ENCODE data around the gene COX4I2.
"Not testable (repeated sequence)": the region's sequence is repeated elsewhere in the genome, so short reads cannot be mapped to it uniquely, and the experiment has no call there.

GRCh38 chr20:31628057-31628456 is 9.7 kb upstream of the COX4I2 start:
- not testable (repeated sequence) for TF ChIP-seq POLR2A (IDR thresholded peaks at IDR 0.05)
- TF ChIP-seq, protein P1, sequence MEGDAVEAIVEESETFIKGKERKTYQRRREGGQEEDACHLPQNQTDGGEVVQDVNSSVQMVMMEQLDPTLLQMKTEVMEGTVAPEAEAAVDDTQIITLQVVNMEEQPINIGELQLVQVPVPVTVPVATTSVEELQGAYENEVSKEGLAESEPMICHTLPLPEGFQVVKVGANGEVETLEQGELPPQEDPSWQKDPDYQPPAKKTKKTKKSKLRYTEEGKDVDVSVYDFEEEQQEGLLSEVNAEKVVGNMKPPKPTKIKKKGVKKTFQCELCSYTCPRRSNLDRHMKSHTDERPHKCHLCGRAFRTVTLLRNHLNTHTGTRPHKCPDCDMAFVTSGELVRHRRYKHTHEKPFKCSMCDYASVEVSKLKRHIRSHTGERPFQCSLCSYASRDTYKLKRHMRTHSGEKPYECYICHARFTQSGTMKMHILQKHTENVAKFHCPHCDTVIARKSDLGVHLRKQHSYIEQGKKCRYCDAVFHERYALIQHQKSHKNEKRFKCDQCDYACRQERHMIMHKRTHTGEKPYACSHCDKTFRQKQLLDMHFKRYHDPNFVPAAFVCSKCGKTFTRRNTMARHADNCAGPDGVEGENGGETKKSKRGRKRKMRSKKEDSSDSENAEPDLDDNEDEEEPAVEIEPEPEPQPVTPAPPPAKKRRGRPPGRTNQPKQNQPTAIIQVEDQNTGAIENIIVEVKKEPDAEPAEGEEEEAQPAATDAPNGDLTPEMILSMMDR (IDR thresholded peaks at IDR 0.05), result not testable (repeated sequence)
